ENCODE data around the gene HERPUD2.

GRCh38 chr7:35700333-35700732 is 5.4 kb upstream of the HERPUD2 start:
- no peak for TF ChIP-seq EP300 (IDR thresholded peaks at IDR 0.05; ENCODE audit: borderline replicate concordance)
- TF ChIP-seq ZBTB7A (IDR thresholded peaks at IDR 0.05; ENCODE audit: low read depth), result no peak
- no peak for TF ChIP-seq REST (IDR thresholded peaks at IDR 0.05; ENCODE audit: low read depth)
- no peak for TF ChIP-seq MAX (IDR thresholded peaks at IDR 0.05)
- no peak for TF ChIP-seq EGR1 (IDR thresholded peaks at IDR 0.05)
- TF ChIP-seq CEBPB (IDR thresholded peaks at IDR 0.05), result no peak
- no peak for TF ChIP-seq CREB1 (IDR thresholded peaks at IDR 0.05; ENCODE audit: low read depth)
- TF ChIP-seq USF1 (IDR thresholded peaks at IDR 0.05), result no peak
- TF ChIP-seq TAF1 (IDR thresholded peaks at IDR 0.05; ENCODE audit: low read depth), result no peak
- TF ChIP-seq NFIC (IDR thresholded peaks at IDR 0.05), result no peak
- TF ChIP-seq YY1 (IDR thresholded peaks at IDR 0.05; ENCODE audit: low read depth), result no peak
- TF ChIP-seq FOXM1 (IDR thresholded peaks at IDR 0.05; ENCODE audit: borderline replicate concordance, low read depth), result no peak

All from Ishikawa (cell line).